HepG2 (cell line): ENCODE data around the gene CENPO. TPM values are rescaled to one million over a fixed set of nuclear protein-coding genes. Genes with fewer than 3 reads are reported as not detected.

Experiments
- ATAC-seq: fragments of 200-7000 bp; cut with Tn5 transposase; 3 replicates; pipeline ENCODE4 v1.9.1; 2020; ENCODE audit warnings: mild to moderate bottlenecking, moderate library complexity
- BruUV-seq: library from RNA; stranded (reverse); fragments of 400-500 nt; replicated peaks from 2 replicates; lab custom pipeline; 2021; lab: Mats Ljungman, UMichigan
- CTCF ChIA-PET: fragments of 300-600 bp; formaldehyde crosslinking; extraction: SDS; loops from one replicate; lab custom pipeline; 2021; ENCODE audit warnings: low total read pairs, inconsistent platforms, low intra/inter-chr PET ratio; lab: Yijun Ruan, JAX
- POLR2A ChIA-PET: fragments of 350-600 bp; sonication (Branson Sonifier 250); formaldehyde crosslinking; loops from one replicate; lab custom pipeline; 2020; ENCODE audit warnings: antibody characterized with exemption, inconsistent platforms; lab: Yijun Ruan, JAX
- DNase-seq: peaks from one replicate; pipeline ENCODE4 v3.0.0-alpha.2; 2015; ENCODE audit warnings: low spot score
- FAIRE-seq: peaks from 3 replicates; lab custom pipeline; 2011; peaks lifted over from hg19 to GRCh38; lab: Jason Lieb, UNC
- H2AFZ ChIP-seq: one replicate; pipeline ENCODE4 v1.6.1; 2011; ENCODE audit warnings: low read length, inconsistent platforms
- H3K27ac ChIP-seq: fragments of 300-600 bp; 3 replicates; pipeline ENCODE4 v1.8.0; 2011; ENCODE audit warnings: mixed run types, mild to moderate bottlenecking, mixed read lengths, low read length, inconsistent platforms; ENCODE audit not compliant: insufficient read depth; ENCODE audit errors: extremely low read length
- H3K27me3 ChIP-seq, 2 experiments: fragments of 200-600 bp in 1 of 2; 2 replicates in 1 of 2; 3 replicates in 1 of 2; pipeline versions ENCODE4 v1.6.0 to v1.8.0; 2011; ENCODE audit warnings: low read length in 2 of 2, mild to moderate bottlenecking in 2 of 2, moderate library complexity in 2 of 2, inconsistent platforms in 1 of 2; ENCODE audit not compliant: insufficient read depth in 2 of 2, control insufficient read depth in 1 of 2
- H3K36me3 ChIP-seq, 2 experiments: fragments of 200-600 bp in 1 of 2; replicated peaks in 1 of 2; 2 replicates in 1 of 2; 3 replicates in 1 of 2; pipeline versions ENCODE4 v1.5.1 to v1.8.0; 2011; ENCODE audit warnings: low read length in 2 of 2, inconsistent platforms in 1 of 2; ENCODE audit not compliant: insufficient read depth in 2 of 2, control insufficient read depth in 1 of 2
- H3K4me1 ChIP-seq: 2 replicates; pipeline ENCODE4 v1.5.1; 2012; ENCODE audit warnings: low read length, inconsistent platforms; ENCODE audit not compliant: insufficient read depth
- H3K4me2 ChIP-seq: 2 replicates; pipeline ENCODE4 v1.6.0; 2011; ENCODE audit warnings: low read depth, low read length, inconsistent platforms
- H3K4me3 ChIP-seq, 3 experiments: fragments of 200-600 bp in 1 of 3; sonication (generic), shearing (Covaris generic) in 1 of 3; replicated peaks in 1 of 3; 2 replicates each; pipeline ENCODE4 v1.5.1; 2011 to 2016; ENCODE audit warnings: low read length in 3 of 3, inconsistent platforms in 2 of 3, low read depth in 2 of 3, mild to moderate bottlenecking in 2 of 3, control low read depth in 1 of 3, mixed read lengths in 1 of 3; ENCODE audit not compliant: insufficient read depth in 1 of 3
- H3K79me2 ChIP-seq: one replicate; pipeline ENCODE4 v1.6.1; 2011; ENCODE audit warnings: low read length, inconsistent platforms; ENCODE audit not compliant: insufficient read depth
- H3K9ac ChIP-seq: 2 replicates; pipeline ENCODE4 v1.6.0; 2011; ENCODE audit warnings: mild to moderate bottlenecking, low read depth, low read length, inconsistent platforms; ENCODE audit not compliant: insufficient read depth
- H3K9me3 ChIP-seq: 2 replicates; pipeline ENCODE4 v1.5.1; 2012; ENCODE audit warnings: mild to moderate bottlenecking, low read length
- H4K20me1 ChIP-seq: 2 replicates; pipeline ENCODE4 v1.6.0; 2011; ENCODE audit warnings: inconsistent platforms, mild to moderate bottlenecking, low read length, moderate library complexity; ENCODE audit not compliant: insufficient read depth
- ATRX ChIP-seq: sonication (generic); formaldehyde crosslinking; IDR thresholded peaks from 2 replicates; pipeline ENCODE4 v1.4.0; 2020; ENCODE audit warnings: missing genetic modification reagents, borderline replicate concordance
- CCAR2 ChIP-seq: fragments of 200-400 bp; formaldehyde crosslinking; optimal IDR thresholded peaks from 2 replicates; pipeline ENCODE3; 2018; ENCODE audit warnings: low read depth, mild to moderate bottlenecking, low read length, moderate library complexity
- CENPT ChIP-seq: sonication (generic); formaldehyde crosslinking; IDR thresholded peaks from 2 replicates; pipeline ENCODE4 v1.8.0; 2022; ENCODE audit warnings: low read depth, mild to moderate bottlenecking, moderate library complexity, missing genetic modification reagents
- HOXA7 ChIP-seq: sonication (generic); formaldehyde crosslinking; IDR thresholded peaks from 2 replicates; pipeline ENCODE4 v1.8.1; 2022; ENCODE audit warnings: mild to moderate bottlenecking, missing genetic modification reagents, moderate library complexity
- MIXL1 ChIP-seq: IDR thresholded peaks from 2 replicates; pipeline ENCODE4 v1.6.1; 2016
- MLX ChIP-seq: IDR thresholded peaks from 2 replicates; pipeline ENCODE4 v1.6.1; 2016
- PATZ1 ChIP-seq: sonication (generic); formaldehyde crosslinking; IDR thresholded peaks from 2 replicates; pipeline ENCODE4 v1.4.0; 2020; ENCODE audit warnings: missing genetic modification reagents
- SIX1 ChIP-seq: sonication (generic); formaldehyde crosslinking; IDR thresholded peaks from 2 replicates; pipeline ENCODE4 v1.4.0; 2020; ENCODE audit warnings: missing genetic modification reagents, borderline replicate concordance
- SNAPC4 ChIP-seq: sonication (generic); formaldehyde crosslinking; IDR thresholded peaks from 2 replicates; pipeline ENCODE4 v1.4.0; 2020; ENCODE audit warnings: mild to moderate bottlenecking, missing genetic modification reagents
- ZMYM2 ChIP-seq: sonication (generic); formaldehyde crosslinking; IDR thresholded peaks from 2 replicates; pipeline ENCODE4 v1.8.0; 2022; ENCODE audit warnings: mild to moderate bottlenecking, missing genetic modification reagents
- ZMYM3 ChIP-seq: sonication (generic); formaldehyde crosslinking; IDR thresholded peaks from 2 replicates; pipeline ENCODE4 v1.5.1; 2020; ENCODE audit warnings: mild to moderate bottlenecking, missing genetic modification reagents
- ZNF33A ChIP-seq: sonication (generic); formaldehyde crosslinking; IDR thresholded peaks from 2 replicates; pipeline ENCODE4 v1.5.1; 2020; ENCODE audit warnings: missing genetic modification reagents, mild to moderate bottlenecking, moderate library complexity, borderline replicate concordance
- ZNF383 ChIP-seq: sonication (generic); formaldehyde crosslinking; IDR thresholded peaks from 2 replicates; pipeline ENCODE4 v1.4.0; 2020; ENCODE audit warnings: missing genetic modification reagents, mild to moderate bottlenecking, borderline replicate concordance
- ZNF432 ChIP-seq: sonication (generic); formaldehyde crosslinking; IDR thresholded peaks from 2 replicates; pipeline ENCODE4 v1.5.0; 2020; ENCODE audit warnings: missing genetic modification reagents, mild to moderate bottlenecking, borderline replicate concordance
- ZNF737 ChIP-seq: sonication (generic); formaldehyde crosslinking; IDR thresholded peaks from 2 replicates; pipeline ENCODE4 v1.5.0; 2020; ENCODE audit warnings: missing genetic modification reagents, mild to moderate bottlenecking, borderline replicate concordance
- WGBS: methylation state at CpG from one replicate; pipeline ENCODE4 v1.1.6; 2017; ENCODE audit warnings: low lambda C conversion rate; 5-methylcytosine and 5-hydroxymethylcytosine counted together
- in situ Hi-C: cut with HindIII; loops from 2 replicates; pipeline ENCODE4 v1.10.0; 2017; ENCODE audit warnings: low pct_unique_long_range_greater_than_20kb; ENCODE audit not compliant: extremely low pct_ligation_motif_present
- intact Hi-C: fragments of 100-400 bp; cut with micrococcal nuclease; formaldehyde crosslinking; loops from one replicate; pipeline ENCODE4 v1.10.0; 2022; ENCODE audit not compliant: unreplicated experiment
- polyA plus RNA-seq, 8 experiments: library from polyadenylated mRNA; depleted of rRNA in 3 of 8; stranded (reverse) in 7 of 8; unstranded in 1 of 8; fragments of >200 nt; fragmentation: Illumina TruSeq in 4 of 8; extraction: Trizol in 4 of 8; gene quantifications; 2 replicates each; pipeline versions ENCODE4 v1.2.1 to v1.2.3, GENCODE V29; 2011 to 2016; ENCODE audit warnings: low read depth in 4 of 8, missing spikeins in 1 of 8, mixed read lengths in 1 of 8; ENCODE audit not compliant: insufficient read depth in 1 of 8
- total RNA-seq, 5 experiments: library from RNA; depleted of rRNA; stranded (reverse); fragments of >200 nt; fragmentation: Illumina TruSeq; extraction: Trizol; gene quantifications; 2 replicates each; pipeline ENCODE4 v1.2.3, GENCODE V29; 2016; ENCODE audit warnings: low read depth in 1 of 5

The CENPO gene
- total and polyA plus RNA-seq, 2 of the 13 experiments (the other 11 are each of a cell fraction or from before 2014, with no cell fraction given), result 19.7 to 35.5 TPM

- 0% methylated on average over 14 of the region's 14 CpGs for WGBS
- intact Hi-C loops, result loop anchor here (1.0 to 2.0 kb wide), 2 partner anchors 303 to 335 kb away; partner anchors contain the start of gene NCOA1
- Histone ChIP-seq H3K4me2 (peak overlapping the region; percentile 81), H4K20me1 (no peaks in the 10 kb centered on the region), H2AFZ (peak overlapping the region; percentile 55), H3K4me3 (peak overlapping the region; percentile 85 to 95 (median 86)), H3K9me3 (no peaks in the 10 kb centered on the region), H3K36me3 (peaks cover 3 to 20% of the 10 kb centered on the region in 2 experiments; a peak in 4 of 5 replicates), H3K27ac (peak overlapping the region; percentile 94), H3K27me3 (no peaks in the 10 kb centered on the region; a peak in 1 of 5 replicates), H3K4me1 (peaks cover 46% of the 10 kb centered on the region), H3K79me2 (peaks cover 50% of the 10 kb centered on the region), H3K9ac (peak overlapping the region; percentile 97)
- ChIA-PET CTCF (interaction anchor here (2.9 kb wide), 1 partner anchor 34 kb away, joined by 25 read pairs; no protein-coding TSS in a partner anchor), POLR2A (interaction anchor here (0.7 to 1.8 kb wide), 6 partner anchors 10 to 717 kb away, joined by 3 to 14 read pairs (median 5); partner anchors contain the start of genes NCOA1 and SF3B6)
- ATAC-seq (peak; percentile 11; the same call in 1 of the 3 replicates), FAIRE-seq (no peak), DNase-seq (peak; percentile 39)
- TSS peak; percentile 81 for BruUV-seq
- in situ Hi-C loops, result loop anchor here (10.0 kb wide), 1 partner anchor 299 kb away; the partner anchor contains the start of gene NCOA1
- TF ChIP-seq HOXA7 (CRISPR knock-in tag) (no peak), CCAR2 (no peak), ZNF432 (CRISPR knock-in tag) (no peak), MLX (CRISPR knock-in tag) (no peak), ZNF33A (CRISPR knock-in tag) (no peak), ZMYM3 (no peak), PATZ1 (CRISPR knock-in tag) (no peak), SIX1 (no peak), MIXL1 (no peak), CENPT (0 out of 2 replicates have a peak, but pooled peaks have one; percentile 8), ZNF383 (CRISPR knock-in tag) (no peak), ATRX (CRISPR knock-in tag) (no peak), SNAPC4 (CRISPR knock-in tag) (no peak), ZMYM2 (CRISPR knock-in tag) (no peak), ZNF737 (no peak)
Observed at GRCh38 chr2:24793761-24794435, 673 bp downstream of the CENPO start.
